ENCODE measurements around the gene IRX5.

Gene IRX5

DNA sequence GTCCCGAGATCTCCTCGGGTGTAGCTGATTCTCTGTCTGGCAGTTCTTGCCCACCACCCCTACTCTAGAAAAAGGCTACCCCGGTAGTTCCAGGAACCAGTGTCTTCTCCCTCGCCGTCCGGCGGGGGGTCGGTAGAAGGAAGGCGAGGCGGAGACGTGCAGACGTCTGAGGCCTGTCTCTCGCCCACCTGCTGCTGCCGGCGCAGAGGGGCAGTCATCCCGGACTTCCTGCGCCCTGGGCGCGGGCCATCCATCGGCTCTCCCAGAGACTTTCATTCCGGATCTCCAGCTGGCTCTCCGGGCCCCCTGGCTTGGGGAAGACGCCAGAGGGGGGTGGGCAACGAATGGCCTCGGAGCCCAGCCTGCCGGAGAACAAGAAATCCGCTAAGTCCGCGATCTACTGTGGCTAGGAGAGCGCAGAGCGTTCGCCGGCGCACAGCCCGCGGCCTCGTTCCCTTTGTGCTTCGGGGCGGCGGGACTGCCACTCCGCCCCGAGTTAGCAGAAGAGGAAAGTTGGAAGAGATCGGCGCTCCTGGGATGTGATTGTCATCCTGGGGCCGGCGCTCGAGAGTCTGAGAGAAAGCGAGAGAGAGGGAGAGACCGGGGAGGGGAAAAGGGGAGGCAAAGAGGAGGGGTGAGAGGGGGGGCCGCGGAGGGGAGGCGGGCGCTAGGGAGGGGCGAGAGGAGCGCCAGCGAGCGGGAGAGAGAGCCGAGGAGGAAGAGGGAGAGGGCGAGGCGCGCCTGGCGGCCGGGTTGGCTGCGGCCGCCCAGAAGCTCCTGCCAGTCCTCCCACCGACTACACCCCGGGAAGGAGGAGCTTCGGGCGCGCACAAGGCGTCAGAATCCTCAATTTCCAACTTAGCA is at the start of gene IRX5:
Gene IRX5, plus strand, starts transcription at position 861 of the 864 bp plus-strand sequence. CDS start 334 bp downstream, outside the sequence.
- DNase-seq = peak; percentile 70

DNA sequence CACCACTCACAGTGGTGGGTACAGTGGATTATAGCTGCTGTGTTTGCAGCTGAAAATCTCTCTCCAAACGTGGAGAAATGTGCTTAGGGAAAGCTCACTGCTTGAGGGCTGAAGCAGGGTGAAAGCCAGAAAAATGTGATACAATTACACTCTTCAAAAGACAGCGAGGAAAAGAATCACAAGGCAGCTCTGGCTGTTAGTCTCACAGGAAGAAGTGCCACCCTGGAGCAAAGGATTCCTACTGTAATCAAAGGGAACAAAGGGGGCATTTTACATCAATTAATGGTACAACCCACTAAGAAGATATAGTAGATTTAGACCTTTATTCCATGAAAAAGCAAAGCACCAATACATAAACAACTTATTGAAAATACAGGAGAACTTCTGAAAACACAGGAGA is 48.1 kb upstream of the IRX5 start:
- no peak for DNase-seq

DNA sequence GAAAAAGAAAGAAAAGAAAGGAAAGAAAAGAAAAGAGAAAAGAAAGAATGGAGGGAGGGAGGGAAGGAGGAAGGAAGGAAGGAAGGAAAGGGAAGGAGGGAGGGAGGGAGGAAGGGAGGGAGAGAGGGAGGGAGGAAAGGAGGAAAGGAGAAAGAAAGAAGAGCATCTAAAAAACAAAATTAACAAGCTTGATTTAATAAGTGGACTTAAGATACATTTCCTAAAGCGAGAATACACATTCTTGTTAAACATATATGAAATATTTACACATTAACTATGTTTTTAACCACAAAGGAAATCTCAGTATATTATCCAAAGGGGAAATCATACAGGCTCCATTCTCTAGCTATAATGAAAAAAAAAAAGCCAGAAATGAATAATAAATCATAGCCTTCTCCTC is 47.3 kb upstream of the IRX5 start:
- no peak for DNase-seq

DNA sequence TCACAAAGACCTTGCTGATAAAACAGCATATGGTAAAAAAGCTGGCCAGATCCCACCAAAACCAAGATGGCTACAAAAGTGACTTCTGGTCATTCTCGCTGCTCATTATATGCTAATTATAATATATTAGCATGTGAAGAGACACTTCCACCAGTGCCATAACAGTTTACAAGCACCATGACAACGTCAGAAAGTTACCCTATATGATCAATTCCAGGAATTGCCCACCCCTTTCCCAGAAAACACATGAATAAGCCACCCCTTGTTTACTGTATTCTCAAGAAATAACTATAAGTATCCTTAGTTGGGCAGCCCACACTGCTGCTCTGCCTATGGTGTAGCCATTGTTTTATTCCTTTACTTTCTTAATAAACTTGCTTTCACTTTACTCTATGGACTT is 44.6 kb upstream of the IRX5 start:
- no peak for DNase-seq

DNA sequence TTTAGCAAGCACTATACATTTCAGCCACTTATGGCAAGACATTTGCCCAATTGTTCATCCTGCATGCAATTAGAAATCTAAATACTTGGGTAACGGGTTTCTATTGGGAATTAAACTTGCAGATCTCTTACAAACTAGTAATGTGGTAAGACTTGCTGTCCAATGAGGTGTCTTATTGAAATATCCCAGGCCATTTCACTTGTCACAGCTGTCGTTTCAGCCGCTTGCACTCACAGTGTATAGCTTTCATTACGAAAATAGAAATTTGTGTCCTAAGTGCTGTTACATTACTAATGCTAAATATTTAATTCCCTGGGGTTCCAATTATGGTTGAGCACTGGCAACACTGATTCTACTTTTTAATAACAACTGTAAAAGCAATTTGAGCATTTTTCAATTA is 40.3 kb upstream of the IRX5 start:
- no peak for DNase-seq

DNA sequence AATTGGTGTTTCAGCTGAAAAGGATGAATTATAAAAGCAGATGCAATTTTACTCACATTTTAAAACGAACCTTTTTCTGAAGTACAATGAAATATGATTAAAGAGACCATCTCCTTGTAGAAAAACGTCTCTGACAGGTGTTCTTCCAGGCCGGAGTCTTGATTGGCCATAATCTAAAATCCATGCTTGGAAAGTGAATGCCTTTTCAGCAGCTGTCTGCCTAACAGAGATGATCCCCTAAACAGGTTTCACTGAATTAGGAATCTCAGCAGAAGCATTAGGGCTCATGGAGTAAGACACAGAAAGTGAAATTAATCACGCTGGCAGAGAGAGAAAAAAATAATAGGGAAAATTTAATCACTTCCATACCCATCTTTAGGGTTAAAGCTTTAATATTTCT is 39.3 kb upstream of the IRX5 start:
- DNase-seq = no peak

DNA sequence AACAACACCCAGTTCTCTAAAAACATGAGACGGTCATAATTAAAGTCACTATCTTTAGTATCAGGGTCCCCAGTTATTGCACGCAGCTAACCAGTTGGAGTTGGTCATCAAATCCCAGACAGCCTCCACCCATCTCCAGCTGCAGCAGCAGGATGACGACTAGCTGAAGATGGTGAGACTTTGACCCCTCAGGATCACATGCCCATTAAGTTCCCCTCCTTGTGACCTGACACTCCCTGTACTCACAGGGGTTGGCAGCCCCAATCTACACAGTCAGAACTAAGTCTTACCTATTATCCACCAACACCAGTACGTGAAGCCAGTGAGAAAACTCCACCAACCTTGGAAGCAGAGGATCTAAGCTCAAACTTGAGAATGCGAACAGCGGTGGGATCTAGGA is 37.7 kb upstream of the IRX5 start:
- no peak for DNase-seq

DNA sequence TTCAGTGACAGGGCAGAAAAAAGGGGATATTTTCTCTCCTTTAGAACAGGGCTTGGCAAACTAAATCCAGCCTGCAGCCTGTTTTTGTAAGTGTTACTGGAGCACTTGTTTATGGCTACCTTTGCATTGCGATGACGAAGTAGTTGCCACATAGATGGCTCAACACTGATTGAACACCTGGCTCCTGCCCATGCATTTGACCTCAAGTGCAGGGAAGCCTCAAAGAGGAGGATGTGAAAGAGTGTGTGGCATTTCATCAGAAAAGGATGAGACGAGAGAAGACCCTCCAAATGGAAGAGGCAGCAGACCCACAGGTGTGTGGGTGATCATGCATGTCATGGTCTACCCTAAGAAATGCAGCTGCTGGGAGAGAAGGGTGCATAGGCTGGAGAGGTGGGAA is 32.7 kb upstream of the IRX5 start:
- no peak for DNase-seq

DNA sequence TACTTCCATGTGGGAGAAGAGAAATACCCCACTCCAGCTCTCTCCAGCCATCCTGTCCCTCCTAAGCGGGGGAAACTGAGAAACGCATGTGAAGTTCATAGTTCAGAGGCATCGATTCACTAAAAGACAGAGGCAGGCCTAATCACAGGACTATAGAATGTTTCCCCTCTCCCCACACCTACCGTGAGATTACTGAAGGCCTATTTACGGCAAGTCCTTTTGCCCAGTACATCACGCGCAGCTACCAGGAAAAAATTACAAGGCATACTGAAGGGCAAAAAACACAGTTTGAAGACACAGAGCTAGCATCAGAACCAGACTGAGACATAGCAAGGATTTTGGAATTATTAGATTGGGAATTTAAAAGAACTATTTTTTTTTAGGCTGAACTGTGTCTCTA is 29.1 kb upstream of the IRX5 start:
- DNase-seq = no peak

DNA sequence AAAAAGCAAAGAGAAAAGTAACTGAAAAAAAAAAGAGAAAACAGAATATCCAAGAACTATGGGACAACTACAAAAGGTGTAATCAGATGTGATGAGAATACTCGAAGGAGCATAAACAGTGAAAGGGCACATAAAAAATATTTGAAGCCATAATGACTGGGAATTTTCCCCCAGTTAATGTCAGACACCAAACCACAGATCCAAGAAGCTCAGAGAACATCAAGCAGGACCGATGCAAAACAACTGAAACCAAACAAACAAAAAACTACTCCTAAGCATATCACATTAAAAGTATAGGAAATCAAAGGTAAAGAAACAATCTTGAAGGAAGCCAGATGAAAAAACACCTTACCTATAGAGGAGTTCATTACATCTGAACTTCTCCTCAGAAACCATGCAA is 27.6 kb upstream of the IRX5 start:
- no peak for DNase-seq

DNA sequence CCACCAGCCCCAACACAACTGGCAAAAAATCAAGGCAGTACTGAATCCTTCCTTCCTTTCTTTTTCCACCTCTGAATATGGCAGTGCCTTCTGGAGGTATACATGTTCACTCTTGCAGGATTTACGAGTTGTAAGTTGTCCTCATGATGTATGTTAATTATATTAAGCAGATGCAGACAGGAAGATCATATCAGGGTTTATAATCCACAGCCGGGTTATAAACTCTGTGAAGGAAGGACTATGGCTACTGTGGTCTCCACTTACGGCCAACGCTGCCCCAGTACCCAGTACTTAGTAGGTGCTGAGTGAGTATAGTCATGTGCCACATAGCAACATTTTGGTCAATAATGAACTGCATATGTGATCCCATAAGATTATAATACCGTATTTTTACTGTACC is 19.6 kb upstream of the IRX5 start:
- no peak for DNase-seq

DNA sequence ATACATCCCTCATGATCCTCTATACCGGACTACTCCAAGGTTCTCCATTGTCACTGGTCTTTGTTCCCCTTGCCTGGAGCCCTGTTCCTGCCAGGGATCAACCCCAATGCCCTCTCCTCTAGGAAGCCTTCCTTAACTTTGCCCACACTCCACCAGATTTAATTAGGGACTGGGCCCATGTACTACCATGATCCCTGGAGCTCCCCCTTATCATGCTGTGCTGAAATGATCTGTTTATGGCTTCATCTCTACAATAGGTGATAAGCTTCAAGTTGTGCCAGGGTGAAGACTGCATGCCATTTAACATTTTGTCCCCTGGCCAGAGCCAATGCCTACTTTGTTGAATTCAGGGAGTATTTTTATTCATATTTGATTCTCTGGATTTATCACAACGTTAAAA is 17.9 kb upstream of the IRX5 start:
- DNase-seq = no peak

DNA sequence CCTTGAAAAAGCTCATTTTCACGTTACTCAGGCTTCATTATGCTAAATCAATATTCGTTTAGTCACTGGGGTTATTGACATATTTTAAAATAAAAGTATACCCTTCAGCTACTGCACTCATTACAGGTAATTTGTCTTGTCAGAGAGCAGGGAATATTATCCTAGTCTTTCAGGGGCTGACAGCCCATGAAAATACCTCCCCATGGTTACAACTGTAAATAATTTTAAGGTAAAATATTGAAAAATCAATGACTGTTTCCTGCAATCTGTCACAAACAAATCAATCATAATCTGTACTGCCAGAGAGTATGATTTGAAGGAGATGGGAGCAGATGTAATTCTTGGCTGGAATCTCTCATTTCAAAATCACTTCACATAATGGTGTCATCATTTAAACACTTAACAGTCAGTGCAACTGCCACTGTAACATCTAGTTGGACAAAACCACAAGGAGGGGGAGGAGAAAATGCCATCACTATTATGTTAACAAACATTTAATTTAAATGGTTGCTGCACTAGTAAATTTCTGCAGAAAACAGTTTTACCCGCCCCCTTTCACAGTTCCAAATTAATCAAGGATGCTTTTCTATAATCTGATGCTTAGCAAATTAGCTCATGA is 9.3 kb upstream of the IRX5 start:
- DNase-seq = no peak

DNA sequence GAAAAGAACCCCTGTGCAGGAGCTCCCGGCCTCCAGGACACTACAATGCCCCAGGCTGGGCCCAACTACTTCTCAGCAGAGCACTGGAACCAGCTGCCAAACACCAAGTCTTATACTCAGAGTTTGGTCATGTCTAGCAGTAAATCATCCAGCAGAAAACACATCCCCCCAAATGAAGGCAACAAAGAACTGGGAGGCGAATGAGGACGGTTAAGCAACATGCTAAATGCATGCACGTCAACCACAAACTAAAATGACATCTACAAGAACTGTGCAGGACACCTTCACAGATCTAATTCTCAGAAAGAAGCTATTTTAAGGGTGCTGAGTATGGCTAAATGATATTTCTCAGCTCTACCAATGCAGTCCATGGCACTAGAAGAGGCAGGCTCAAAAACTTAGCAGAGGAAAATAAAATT is 7.6 kb upstream of the IRX5 start:
- no peak for DNase-seq

DNA sequence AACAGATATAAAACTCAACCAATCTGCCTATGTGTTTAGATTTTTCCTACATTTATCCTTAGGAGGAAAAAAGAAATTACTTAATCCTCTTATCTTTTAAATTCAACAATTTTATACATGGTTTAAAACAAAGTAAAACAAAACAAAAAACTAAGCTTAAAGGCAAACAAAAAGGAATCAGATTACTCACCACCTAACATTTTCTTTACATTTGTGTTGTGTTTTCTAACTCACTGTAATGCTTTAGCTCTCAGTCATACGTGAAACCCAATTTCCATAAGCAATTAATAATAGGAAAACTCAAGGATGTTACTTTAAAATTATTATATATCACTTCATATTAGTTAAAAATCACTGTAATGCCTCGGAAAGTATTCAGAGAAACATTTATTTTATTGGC is 6.7 kb upstream of the IRX5 start:
- DNase-seq = no peak

DNA sequence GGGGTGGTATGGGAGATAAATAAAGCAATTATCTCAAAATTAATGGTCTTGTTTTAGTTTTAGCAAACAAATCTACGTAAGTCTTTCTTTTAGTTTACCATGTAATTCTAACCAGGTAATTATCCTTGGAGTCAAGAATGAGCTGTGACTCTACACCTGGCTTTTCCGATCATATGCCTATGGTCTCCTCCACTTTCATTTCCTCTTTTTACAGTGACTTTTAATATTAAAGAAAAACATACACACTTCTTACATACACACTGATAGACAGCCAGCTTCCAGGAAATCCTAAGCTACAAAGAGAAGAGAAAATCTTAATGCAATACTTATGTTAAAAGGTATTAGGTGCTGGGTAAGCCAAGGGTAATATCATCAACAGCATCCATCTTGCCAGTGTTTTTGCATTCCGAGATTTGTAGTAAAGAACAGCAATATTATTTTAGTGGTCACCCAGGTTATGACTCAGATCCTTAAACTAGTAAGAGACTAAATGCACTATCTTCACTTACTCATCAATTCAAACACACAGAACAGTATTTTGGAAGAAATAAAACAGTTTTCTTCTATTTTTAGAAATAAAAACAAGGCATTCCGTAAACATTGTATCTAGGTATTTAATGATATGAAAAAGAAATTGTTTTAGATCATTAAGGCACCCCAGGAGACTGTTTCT is 4.4 kb upstream of the IRX5 start:
- DNase-seq = no peak

DNA sequence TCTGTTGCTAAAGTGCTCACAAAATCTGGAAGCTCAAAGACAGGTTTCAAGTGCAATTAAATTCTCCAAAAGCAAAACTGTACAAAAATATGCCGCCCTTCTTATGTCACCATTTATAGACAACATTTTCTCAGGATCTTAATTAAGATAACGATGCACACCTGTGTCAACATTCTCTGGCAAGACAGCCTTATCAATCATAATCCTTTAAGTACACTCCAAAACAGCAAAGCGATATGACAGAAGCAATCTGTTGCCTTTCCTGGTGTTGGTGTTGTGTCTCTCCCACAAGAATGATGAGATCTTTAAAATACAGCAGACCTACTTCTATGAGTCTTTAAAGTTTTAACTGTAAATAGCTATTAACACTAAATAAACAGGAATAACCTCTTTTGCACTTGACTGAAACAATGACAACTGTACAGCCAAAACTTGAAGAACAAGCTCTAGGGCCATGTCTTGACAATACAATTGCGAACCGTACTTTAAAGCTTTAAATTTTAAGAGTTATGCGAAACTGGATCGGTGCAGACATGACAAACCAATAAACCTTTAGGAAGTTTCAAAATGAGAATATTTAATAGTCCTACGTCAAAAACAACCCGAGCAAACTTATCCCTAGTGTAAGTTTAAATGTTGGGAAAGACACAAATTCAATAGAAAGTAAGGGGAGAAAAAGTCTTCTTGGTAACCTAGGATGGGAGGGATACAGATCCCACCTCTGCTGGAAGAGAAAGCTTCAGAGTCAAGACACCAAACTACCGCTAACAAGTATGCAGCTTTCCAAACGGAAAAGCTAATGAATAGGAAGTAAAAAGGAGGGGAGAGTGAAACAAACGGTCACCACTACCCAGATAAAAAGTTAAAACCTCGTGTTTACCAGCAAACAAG is 3.3 kb upstream of the IRX5 start:
- no peak for DNase-seq

DNA sequence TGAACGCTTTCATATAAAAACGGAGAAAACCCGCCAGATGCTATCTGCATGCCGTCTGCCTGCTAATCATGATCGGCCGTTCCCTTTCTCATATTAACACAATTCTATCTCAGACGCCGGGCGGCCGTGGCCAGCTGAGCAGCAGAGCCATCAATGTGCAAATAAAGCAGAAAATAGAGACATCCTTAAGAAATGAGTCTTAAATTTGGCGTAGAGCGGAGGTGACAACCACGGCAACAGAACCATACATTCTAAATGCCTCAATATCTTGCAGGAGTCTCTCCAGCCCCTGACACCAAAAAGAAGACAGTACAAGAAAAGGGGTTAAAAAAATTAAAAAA is 2.7 kb upstream of the IRX5 start:
- DNase-seq = no peak

DNA sequence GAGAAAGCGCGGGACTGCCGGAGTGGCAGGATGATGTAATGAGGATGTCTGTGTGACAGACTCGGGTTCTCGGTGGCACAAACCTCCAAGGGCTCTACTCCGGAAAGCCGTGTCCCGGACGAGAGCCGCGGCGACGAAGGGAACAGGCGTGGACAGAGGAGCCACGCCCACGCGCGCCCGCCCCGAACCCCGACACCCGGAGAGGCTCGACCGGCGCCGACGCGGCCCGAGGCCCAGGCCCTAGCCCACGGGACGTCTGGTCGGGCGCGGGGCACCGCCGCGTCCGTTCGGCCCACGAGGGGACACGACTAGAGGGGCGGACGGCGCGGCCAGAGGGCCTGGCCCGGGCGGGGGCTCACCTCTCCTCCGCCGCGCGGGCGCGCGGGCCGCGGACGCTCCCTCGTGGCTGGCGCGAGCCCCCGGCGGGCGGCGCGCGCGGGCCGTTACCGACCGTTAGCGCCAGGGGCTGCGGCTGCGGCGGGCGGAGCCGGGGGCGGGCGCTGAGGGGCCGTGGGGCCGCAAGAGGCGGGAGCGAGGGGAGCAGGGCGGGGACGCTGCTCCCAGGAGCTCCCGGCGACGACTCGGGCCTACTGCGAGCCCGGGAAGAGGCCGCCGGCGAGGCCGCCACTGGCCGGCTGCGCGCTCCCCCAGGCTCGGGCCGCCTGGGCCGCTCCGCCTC is 2.1 kb upstream of the IRX5 start:
- DNase-seq = peak; percentile 59

DNA sequence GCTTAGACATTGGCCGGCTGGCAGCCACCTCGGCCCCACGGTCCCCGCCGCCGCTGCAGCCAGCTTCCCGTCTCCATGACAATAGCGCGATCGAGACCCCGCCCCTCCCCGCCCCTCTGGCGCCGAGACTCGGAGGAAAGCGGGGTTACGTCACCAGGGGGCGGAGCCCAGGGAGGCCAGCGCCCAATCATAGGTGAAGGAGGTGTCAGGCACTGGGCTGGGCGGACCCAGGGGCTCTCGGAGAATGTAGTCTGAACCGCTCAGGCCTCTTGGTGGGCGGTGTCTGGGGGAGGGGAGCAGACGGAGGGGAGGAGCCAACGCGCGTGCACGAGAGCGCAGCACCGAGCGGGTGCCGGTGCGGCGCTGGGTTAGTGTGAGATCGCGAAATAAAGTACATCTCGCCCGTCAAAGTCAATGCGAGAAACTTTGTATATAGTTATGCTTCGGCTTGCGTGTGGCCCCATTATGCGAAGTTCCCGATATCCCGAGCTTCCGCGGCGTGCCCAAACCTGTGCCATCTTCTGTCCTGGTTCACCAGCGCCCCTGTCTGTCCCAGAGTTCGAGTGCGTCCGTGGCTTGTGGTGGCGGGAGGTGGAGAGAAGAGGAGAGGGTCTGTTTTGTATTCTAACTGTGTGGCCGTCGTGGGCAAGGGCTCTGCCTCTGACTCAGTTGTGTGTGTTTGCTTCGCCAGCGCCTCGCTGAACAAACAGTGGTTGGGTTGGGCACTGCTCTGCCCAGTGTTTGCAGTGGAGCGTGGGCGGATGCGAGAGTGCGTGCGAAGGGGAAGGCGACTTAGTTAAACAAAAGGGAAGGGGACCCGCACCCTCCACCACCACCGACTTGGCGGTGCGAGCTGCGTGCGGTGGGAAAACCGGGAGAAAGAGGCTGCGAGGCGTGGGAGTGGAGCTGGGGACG is 1.3 kb upstream of the IRX5 start:
- peak; percentile 98 for DNase-seq

DNA sequence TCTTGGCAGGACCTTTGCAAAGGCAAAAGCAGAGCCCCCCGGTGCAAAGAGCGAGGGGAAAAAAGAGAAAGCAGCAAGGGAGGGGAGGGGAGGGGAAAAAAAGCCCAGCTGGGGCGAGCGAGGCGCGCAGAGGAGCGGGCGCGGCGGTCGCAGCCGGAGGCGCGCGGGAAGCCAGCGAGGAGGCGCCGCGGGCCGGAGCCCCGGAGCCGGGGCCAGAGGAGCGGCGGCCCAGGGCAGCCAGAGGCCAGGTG is 129 bp downstream of the IRX5 start:
- no peak for DNase-seq

All from stimulated activated CD4-positive, alpha-beta T cell treated with anti-CD3 and anti-CD28 coated beads, Interleukin-15, amount 100 ng/mL, for 24 hours (primary cell).